Ishikawa (cell line): ENCODE data around the gene CCDC172.

Source experiments
- CEBPB ChIP-seq: IDR thresholded peaks from 2 replicates; pipeline ENCODE4 v1.6.1; 2012
- CREB1 ChIP-seq: IDR thresholded peaks from 2 replicates; pipeline ENCODE4 v1.6.1; 2012; ENCODE audit warnings: low read depth
- EGR1 ChIP-seq: IDR thresholded peaks from 2 replicates; pipeline ENCODE4 v1.6.1; 2012
- EP300 ChIP-seq: IDR thresholded peaks from 2 replicates; pipeline ENCODE4 v1.6.1; 2012; ENCODE audit warnings: borderline replicate concordance
- FOXM1 ChIP-seq: IDR thresholded peaks from 2 replicates; pipeline ENCODE4 v1.6.1; 2012; ENCODE audit warnings: low read depth, borderline replicate concordance
- NFIC ChIP-seq: IDR thresholded peaks from 2 replicates; pipeline ENCODE4 v1.6.1; 2012
- RAD21 ChIP-seq: IDR thresholded peaks from 2 replicates; pipeline ENCODE4 v1.6.1; 2012; ENCODE audit warnings: low read depth
- REST ChIP-seq: IDR thresholded peaks from 2 replicates; pipeline ENCODE4 v1.6.1; 2012; ENCODE audit warnings: low read depth, mild to moderate bottlenecking
- TAF1 ChIP-seq: IDR thresholded peaks from 2 replicates; pipeline ENCODE4 v1.6.1; 2012; ENCODE audit warnings: low read depth, mild to moderate bottlenecking
- TCF12 ChIP-seq: IDR thresholded peaks from 2 replicates; pipeline ENCODE4 v1.6.1; 2012; ENCODE audit warnings: low read depth
- TEAD4 ChIP-seq: IDR thresholded peaks from 2 replicates; pipeline ENCODE4 v1.6.1; 2012
- YY1 ChIP-seq: IDR thresholded peaks from 2 replicates; pipeline ENCODE4 v1.6.1; 2012; ENCODE audit warnings: low read depth
- ZBTB7A ChIP-seq: IDR thresholded peaks from 2 replicates; pipeline ENCODE4 v1.6.1; 2012; ENCODE audit warnings: low read depth
- TF ChIP-seq, protein P1 (sequence below): IDR thresholded peaks from 2 replicates; pipeline ENCODE4 v1.6.1; 2012
- TF ChIP-seq, protein P2 (sequence below): IDR thresholded peaks from 2 replicates; pipeline ENCODE4 v1.6.1; 2012

CCDC172 gene, protein sequence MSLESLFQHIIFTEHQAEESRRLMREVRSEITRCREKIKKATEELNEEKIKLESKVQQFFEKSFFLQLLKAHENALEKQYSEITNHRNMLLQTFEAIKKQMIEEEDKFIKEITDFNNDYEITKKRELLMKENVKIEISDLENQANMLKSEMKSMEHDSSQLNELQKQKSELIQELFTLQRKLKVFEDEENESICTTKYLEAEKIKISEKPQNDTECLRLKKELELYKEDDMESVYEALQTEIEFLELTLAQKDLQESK

GRCh38 chr10:116324227-116324950 lies at the start of gene CCDC172:
Gene CCDC172, plus strand, starts transcription at chr10:116324448. Its CDS starts 564 bp downstream, at chr10:116325012.
- TF ChIP-seq, protein P1, sequence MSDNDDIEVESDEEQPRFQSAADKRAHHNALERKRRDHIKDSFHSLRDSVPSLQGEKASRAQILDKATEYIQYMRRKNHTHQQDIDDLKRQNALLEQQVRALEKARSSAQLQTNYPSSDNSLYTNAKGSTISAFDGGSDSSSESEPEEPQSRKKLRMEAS, result no peak
- TF ChIP-seq NFIC, result no peak
- TF ChIP-seq TCF12, result no peak
- no peak for TF ChIP-seq TAF1
- TF ChIP-seq FOXM1, result no peak
- no peak for TF ChIP-seq CEBPB
- TF ChIP-seq EP300, result no peak
- TF ChIP-seq CREB1, result no peak
- TF ChIP-seq RAD21, result no peak
- TF ChIP-seq ZBTB7A, result no peak
- TF ChIP-seq EGR1, result no peak
- no peak for TF ChIP-seq REST
- TF ChIP-seq TEAD4, result no peak
- no peak for TF ChIP-seq YY1
- TF ChIP-seq, protein P2, sequence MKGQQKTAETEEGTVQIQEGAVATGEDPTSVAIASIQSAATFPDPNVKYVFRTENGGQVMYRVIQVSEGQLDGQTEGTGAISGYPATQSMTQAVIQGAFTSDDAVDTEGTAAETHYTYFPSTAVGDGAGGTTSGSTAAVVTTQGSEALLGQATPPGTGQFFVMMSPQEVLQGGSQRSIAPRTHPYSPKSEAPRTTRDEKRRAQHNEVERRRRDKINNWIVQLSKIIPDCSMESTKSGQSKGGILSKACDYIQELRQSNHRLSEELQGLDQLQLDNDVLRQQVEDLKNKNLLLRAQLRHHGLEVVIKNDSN, result no peak

GRCh38 chr10:116276981-116277380 lies 47.3 kb upstream of the CCDC172 start:
- no peak for TF ChIP-seq CREB1
- no peak for TF ChIP-seq YY1
- no peak for TF ChIP-seq FOXM1
- no peak for TF ChIP-seq EGR1
- no peak for TF ChIP-seq ZBTB7A
- TF ChIP-seq, protein P1, result no peak
- no peak for TF ChIP-seq TAF1
- no peak for TF ChIP-seq TEAD4

DNA sequence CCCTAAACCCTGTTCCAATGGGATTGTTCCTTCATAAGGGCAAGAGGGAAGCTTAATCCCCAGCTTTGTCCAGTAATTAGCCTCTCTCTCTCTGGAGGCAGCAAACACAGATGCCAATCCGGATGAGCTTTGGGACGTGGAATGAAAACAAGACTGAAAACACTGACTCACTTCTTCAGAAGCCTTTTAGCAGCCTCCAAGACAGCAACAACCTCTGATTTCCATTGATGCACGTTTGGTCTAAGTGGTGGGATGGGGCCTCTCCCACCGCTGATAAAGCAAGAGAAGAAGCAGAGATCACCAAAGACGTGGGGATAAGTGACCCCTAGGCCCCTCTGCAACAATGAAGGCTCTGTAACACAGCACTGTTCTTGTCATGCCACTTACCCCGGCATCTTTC lies 45.4 kb upstream of the CCDC172 start:
- TF ChIP-seq NFIC (no peak), TEAD4 (no peak), CEBPB (no peak), EGR1 (no peak), RAD21 (no peak), TCF12 (no peak), CREB1 (no peak), YY1 (no peak), ZBTB7A (no peak), REST (no peak), TAF1 (no peak), FOXM1 (no peak), EP300 (no peak)
- TF ChIP-seq, protein P1, result no peak
- TF ChIP-seq, protein P2, result no peak

DNA sequence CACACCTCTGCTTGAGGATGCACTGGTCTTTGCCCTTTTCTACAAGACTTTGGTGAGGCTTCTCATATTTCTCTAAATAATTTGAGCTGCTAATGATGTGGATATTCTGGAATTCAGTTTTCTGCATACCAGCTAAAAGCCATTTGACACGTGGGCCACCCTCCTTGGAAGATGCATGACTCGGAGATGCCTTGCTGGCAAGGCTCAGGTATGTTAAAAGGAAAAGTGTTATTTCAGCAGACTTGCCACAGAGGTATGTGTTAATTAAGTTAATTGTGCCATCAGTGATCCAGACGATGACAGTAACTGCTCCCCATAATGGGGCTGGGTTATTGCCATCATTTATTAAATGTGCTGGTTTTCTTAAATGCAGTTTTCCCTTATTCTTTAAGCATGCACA lies 42.5 kb upstream of the CCDC172 start:
- no peak for TF ChIP-seq TAF1
- no peak for TF ChIP-seq CEBPB
- no peak for TF ChIP-seq RAD21
- no peak for TF ChIP-seq EP300
- TF ChIP-seq REST, result no peak
- TF ChIP-seq TEAD4, result no peak
- no peak for TF ChIP-seq FOXM1
- TF ChIP-seq, protein P1, result no peak
- no peak for TF ChIP-seq TCF12
- no peak for TF ChIP-seq CREB1
- no peak for TF ChIP-seq NFIC
- TF ChIP-seq EGR1, result no peak
